Stimulated activated CD8-positive, alpha-beta memory T cell treated with anti-CD3 and anti-CD28 coated beads, Interleukin-7, amount 100 ng/mL, for 48 hours (primary cell): Measurements from ENCODE around the gene PPP1R36.

ENCODE experiments used
- DNase-seq, 2 donors: peaks; one replicate each; pipeline ENCODE4 v3.0.0-alpha.2; 2020; ENCODE audit warnings: low read depth in 1 of 2; ENCODE audit errors: extremely low read depth in 1 of 2

The PPP1R36 gene, protein sequence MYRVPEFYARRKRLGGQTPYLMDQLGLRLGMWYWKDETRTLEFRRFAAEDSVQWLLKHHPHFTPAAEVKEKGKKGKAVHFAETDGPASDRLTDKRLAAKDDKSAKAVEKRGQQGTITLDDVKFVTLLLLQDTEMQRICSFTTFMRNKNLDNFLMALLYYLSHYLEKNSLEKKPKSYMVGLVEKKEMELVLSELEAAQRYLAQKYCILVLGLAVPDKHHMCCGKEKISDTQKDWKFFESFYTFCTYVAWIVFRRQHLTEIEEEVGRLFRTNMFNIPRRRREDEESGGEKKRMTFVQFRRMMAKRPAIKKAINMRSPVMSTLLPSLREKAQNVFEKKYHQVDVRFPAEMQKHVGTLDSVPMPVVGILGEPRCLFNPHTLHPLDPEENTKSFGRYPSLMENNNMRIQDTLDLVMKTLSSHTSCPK

DNA sequence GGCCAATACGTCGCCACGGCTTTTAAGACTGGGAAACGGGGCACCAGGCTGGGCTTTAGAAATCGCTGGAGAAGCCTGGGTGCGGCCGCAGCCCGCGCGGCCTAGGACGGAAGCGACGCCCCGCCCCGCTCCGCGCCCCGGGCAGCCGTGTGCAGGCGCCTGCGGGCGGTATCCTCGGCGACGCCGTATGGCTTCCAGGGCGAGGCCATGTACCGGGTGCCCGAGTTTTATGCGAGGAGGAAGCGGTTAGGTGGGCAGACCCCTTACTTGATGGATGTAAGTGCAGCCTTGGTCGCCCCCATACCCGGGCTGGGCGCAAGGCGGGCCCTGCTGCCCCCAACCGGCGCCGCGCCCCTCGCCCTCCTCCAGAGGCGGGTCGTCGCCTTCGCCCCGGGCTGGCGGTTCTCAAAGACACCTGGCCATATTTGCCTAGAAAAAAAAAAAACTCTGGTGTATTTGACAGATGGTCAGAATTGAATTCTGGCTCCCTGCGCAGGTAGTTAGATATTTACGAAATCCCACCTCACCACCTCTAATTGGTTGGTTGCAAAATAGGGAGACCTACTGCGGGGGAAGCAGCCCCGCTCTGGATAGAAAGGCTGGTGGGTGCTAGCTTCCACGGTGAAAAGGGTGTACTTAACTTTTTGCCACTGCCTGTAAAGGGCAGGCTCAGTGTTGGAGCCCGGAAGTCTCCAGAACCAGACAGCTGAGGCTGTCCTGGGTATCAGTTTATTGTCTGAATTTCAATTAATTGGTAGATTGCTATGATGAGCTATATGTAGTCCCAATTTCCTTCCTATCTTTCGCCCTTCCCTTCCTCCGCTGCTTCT lies at the start of gene PPP1R36:
Gene PPP1R36 (plus strand): TSS at position 171 of the 830 bp plus-strand sequence. CDS start 37 bp downstream, at position 208.
- peak in 1 of 2 donors; percentile 15 for DNase-seq

DNA sequence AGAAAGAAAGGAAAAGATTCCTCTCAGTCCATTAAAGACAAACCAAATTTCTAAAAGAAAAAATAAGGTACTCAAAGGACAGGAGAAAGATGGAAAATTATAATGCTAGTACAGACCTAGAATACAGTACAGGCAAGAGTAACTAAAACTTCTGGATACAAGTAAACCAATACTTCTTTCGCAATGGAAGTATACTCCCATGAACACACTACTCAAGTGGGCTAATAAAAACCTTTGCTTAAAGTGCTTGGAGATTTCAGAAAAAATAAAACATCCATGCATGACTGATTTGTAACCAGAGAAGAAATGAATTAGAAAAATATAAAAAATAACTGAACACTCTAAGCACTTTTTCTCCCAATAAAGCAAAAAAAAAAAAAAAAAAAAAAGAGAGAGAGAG lies 49.7 kb upstream of the PPP1R36 start:
- no peak for DNase-seq

DNA sequence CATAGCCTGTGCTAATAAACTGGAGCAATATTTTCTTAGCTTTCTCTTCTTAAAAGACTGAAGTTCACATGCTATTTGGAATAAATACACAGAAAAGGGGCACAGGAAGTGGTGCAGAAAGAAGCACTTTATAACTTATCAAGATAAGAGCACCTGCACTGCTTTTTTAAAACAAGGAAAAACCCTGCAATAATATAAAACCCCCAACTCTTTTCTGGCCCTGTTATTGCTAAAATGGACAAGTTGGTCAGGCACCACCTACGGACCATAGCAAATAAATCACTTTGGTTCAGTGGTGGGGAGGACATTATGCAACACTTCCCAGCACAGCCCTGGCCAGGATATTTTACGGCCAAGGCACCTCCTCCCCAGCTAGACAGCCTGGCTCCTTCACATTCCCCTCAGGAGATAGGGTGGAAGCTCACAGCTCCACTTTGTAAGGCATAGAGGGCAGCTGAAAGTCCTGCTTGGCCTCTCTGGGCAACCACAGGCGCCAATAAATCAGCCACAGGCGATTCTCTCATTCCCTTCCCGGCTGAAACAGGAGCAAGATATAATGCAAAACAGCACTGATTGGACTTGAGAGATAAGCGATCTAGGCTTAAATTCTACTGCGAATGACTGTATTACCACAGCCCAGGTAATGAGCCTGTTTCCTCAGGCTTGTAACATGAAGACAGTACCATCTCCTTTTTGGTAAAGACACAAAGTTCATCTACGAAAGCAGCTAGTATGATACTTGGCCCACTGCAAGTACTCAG lies 48.2 kb upstream of the PPP1R36 start:
- no peak for DNase-seq

DNA sequence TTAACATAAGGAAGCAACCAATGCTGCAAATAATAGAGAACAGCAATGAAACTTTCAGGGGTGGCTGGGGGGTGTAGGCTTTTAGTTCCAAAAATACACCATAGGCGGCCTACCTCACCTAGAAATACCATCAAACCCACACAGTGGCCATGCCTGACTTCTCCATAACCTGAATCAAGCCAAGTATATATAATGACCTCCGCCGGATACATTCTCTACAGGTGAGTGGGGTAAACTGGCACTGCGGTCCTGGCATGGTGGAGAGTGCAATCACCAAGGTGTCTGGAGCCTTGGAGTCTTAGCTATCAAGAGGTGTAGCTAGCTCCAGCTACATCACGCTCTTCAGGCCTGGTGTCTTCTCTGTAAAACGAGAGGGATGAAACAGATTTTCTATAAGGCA lies 47.3 kb upstream of the PPP1R36 start:
- no peak for DNase-seq

DNA sequence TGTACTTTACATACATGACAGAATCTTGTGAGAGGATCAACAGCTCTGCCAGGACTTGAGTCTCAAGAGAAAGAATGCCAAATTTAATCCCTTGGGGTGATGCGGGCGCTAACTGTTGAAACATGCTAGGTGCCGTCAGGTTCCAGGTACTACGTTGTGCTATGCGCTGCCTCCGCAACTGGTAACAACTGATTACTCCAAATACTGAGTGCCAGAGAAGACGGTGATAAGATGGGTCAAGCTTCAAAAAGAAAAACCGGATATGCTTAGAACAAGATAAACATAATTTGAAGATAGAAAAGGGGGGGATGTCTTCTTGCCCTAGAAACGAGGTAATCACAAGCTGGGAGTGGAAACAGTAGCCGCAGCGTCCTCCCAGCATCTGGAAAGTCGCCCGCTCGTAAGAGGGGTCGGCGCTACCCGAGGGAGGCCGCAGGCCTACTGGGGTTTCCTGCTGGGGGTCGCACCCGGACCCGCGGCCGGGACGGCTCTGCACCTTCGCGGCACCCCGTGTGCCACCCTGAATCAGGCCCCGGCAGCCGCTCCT lies 46.8 kb upstream of the PPP1R36 start:
- no peak for DNase-seq

DNA sequence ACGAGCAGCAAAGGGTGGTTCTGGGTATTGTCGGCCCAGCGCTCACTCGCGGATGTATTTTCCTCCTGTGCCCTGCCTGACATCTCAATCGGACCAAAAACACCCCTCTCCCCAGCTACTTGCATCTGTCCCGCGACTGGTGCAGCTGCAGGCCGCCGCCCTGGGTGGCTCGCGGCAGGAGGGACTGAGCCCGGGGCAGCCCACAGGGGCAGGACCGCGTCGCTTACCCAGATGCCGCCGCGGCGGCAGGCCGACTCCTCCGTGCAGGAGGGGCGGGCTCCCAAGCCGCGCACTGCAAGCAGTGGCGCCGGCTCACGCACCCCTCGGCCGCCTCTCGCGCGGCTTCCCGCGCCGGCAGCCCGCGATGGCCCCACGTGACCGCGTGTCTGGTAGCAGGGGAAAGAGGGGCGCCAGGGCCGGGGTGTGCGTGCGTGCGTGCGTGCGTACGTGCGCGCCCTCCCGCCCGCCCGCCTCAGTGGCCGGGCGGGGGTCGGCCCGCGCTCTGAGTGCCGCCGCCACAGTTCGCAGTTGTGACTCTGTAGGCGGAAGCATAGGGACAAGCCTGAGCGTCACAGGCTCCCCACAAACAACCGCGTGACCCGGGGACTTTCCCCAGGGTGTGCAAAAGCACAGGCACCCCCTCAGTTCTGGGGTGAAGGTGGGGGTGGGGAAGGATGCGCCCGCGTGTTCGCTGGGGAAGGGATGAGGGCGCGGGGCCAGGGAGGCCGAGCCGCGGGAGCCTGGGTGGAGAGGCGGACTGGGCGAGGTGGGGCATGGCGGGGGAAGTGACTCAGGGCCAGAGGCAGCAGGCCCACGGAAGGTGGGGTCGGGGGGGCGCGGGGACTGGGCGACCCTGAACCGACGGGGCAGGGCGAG lies 46.1 kb upstream of the PPP1R36 start, which contains the start of gene ZBTB25:
Gene ZBTB25 (minus strand): TSS at position 405 of the 876 bp plus-strand sequence. CDS start 13,305 bp downstream, outside the sequence.
- peak; percentile 85 to 93 for DNase-seq

DNA sequence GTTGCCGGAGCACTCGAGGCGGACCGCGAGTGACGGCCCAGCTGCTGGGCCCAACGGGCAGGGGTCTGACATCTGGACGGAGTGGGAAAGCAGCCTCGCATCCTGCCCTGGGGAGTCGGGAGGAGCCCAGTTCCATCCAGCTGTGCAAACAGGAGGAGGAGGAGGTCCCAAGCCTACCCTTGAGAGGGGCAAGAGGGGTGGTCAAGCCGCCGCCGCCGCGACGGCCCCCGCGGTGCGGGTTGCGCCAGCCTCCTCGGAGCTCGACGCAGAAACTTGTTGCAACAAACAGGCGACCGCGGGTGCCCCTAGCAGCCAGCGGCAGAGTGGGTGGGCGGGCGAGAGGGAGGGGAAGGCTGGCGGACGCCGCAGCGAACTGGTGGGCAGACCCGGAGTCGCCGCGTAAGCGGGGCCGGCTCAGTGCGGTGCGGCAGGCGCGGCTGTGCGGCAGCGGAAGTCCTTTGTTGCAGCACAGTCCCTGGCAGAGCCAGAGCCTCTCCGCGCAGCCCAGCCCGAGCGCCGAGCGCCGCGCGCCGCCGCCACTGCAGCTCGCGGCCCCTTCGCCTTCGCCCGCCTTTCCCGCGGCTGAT lies 45.4 kb upstream of the PPP1R36 start, which contains the start of gene ZBTB1:
Gene ZBTB1 (plus strand): TSS at position 461 of the 587 bp plus-strand sequence. CDS start 16,735 bp downstream, outside the sequence.
- peak; percentile 83 to 88 for DNase-seq

DNA sequence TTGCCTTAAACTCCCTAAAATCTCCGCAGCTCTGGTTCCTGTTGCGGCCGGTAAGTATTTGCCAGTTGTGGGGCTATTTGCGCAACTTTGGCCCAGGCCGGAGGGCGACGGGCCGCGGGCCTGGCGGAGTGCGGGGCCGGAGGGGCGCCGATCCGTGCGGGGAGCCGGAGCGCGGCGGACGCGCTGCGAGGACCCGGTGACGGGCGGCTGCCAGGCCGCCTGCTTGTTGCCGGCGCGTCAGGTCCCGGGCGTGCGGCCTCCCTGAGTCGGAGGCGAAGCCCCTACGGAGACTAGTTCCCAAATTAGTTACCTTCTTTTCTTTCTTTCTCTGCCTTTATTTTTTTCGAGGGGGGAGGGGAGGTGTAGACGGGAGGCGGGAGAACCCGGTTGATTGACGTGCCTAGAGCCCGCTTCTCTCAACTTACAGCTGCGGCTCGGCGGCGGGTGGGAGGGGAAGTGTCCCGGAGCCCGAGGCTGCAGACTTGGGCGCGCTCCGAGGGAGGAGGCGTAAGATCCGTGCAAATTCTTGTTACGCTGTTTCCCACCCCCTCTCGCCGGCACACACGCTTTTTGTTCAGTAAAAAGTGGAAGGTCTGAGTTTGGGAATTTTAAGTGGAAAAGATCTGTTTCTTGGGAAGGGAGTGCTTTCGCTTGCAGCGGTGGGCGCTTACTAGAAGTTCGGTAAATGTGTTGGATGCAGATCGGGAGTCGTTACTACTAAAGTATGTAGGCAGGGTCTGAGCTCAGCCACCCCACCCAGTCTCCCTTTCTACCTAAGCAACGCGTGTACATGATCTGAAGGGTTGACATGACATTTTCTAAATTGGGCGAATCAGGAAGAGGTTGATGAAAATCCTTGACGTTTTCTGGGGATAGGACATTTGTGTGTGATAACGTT lies 44.6 kb upstream of the PPP1R36 start:
- DNase-seq = peak; percentile 69 to 84

DNA sequence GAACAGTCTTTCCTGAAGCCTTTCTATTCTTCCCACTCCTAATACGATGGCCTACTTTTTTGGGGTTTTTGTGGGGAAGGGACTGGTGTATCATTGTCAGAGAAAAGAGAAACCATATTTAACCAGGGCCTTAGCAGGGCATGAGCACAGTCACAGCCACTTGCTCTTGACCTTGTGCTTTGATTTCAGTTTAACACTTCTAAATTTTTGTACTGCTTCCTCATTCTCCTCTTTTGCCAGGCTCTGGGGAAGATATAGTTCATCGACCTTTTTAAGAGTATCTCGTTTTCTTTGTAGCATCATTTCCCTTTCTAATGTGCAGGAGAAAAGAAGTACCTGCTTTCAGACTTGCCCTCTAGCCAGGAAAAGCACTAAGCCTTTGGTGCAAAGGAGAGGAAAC lies 43.0 kb upstream of the PPP1R36 start:
- DNase-seq = no peak

DNA sequence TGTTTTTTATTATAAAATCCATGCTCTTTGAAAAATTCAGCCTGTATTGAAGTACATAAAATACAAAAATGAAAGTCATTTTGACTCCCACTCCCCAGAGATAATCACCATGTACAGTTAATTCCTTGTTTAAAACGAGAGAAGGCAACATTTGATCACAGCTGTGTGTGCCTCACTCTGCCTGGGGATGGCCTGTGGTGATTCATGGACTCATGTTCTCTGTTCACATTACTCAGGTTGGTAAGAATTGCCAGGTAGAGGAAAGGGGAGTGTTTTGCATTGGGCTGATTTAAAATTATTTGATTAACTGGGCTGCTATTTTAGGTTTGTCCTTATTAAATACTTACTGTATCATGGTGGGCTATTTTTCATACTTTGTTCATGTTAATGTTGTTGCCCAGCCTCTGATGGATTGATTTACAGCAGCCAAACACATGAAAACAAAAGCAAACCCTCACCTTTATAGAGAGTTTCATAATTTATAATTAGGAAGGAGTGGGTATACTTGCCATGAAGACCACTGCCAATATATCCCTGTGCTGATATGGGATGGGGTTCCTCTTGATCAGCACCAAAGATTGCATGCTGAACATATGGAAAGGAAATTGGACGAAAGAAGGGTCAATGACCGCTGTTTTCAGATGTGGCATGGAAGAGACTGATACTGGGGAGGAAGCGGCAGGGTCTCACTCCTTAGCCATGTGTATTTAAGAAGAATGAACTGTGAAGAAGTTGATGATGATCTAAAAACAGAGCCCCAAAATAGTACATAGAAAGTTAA lies 42.2 kb upstream of the PPP1R36 start:
- no peak for DNase-seq

DNA sequence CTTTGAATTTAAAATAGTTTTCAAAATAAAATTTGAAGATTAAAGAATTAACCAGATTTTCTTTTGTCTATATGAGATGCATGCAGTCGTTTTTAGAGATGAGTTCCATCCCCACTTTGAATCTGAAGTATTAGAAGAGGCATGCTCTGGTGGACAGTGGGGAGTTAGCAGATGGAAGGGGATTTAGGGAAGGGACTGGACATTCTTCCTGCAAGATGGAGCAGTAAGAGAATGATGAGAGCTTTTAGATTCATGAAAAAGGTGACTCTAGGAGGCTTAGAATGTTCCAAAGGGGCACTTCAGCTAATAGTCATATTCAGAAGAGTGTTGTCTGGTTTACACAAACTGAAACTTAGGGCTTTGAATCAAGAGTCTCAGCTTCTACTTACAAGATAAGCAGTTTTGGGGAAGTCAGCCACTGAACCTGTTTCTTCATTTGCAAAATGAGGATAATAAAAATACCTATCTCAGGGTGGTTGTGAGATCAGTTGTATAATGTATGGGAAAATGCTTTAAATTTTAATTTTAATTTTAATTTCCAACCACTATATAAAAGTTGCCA lies 41.5 kb upstream of the PPP1R36 start:
- DNase-seq = no peak

DNA sequence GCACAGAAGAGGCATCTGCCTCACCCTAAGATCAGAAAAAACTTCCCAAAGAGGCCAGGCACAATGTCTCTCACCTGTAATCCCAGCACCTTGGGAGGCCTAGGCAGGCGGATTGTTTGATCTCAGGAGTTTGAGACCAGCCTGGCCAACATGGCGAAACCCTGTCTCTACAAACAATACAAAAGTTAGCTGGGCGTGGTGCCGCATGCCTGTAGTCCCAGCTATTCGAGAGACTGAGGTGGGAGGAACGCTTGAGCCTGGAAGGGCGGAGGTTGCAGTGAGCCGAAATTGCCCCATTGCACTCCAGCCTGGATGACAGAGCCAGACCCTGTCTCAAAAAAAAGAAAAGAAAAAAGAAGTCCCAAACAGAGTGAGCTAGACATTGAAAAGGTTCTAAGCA lies 40.7 kb upstream of the PPP1R36 start:
- no peak for DNase-seq

DNA sequence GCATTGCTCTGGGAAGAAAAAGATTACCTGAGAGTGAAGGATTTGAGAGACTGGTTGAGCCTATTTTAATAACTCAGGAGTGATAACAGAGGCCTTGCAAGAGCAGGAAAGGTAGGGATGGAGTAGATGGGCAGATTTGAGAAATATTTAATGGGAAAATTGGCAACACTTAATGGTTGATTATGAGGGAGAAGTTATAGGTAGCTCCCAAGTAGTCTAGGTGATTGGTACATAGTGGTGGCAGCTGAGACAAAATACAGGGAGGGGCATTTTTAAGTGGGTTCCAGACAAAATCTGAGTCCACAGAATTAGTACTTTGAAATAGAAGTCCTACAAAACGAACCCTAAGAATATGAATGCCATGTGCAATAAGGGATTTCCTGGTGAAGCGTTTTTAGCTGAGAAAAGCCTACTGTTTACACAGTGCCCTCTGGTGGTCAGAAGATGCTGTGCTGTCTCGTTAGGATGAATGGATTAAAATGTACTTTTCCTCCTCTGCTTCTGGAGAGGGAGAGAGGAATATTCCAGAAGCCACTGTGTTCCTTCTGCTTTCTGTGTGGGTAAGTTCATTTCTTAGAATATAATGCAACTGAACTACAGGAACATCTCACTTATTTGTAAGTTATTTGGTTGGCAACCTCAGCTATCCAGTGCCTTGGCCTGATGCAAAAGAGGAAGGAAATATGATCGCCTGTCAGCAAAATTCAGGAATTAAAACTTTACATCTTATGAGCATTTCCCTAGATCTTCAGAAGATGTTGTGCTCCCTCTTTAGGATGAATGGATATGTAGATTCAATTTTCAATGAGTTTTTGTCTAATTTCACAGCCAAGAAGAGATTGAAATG lies 38.7 kb upstream of the PPP1R36 start:
- peak in 1 of 2 donors; percentile 49 for DNase-seq

DNA sequence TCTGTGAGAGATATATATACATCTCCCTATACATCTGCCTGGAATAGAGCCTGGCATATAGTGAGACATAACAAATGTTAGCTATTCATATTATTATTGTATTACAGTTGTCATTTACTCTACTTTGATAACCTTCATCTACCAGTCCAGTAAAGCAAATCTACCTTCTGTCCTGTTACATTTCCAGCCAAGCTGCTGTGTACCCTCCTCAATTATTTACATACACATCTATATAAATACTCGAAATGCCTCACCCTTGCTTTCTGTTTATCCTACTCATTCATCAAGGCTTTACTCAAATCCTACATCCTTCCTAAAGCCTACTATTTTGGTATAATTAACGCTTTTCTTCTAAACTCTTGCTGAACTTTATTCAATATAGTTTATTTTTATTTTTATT lies 36.5 kb upstream of the PPP1R36 start:
- no peak for DNase-seq

DNA sequence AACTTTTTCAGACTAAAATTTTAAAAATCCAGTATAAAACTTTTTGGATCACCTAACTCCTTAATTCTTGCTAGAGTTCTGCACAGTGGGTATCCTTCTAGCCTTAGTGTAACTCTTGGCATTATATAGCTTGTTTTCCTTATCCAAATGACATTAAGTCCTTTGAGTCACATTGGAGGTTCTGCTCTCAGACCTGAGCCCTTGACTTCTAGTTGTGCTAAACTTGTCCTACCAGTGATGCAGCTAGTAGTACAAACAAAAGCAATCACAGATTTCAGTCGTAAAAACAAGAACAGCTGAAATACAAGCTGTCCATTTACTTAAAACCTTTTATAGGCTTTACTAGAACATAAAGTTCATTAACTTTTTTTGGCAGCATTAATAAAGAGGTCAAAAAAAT lies 34.7 kb upstream of the PPP1R36 start:
- no peak for DNase-seq

DNA sequence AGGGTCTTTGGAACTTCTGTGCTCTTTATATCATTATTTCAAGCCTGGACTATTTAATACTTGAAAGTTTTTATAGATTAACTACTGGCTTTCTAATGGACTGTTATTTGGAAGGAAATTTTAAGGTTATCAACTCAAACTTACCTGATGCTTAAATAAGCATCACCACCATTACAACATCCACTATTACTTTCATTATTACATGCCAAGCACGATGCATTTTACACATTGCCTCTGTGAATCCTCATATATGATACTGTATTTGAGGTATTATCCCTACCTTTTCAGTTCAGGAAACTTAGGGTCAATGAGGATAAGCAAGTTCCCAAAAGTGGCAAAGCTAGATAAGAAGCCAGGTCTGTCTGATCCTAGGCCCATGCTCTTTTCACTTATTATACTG lies 32.8 kb upstream of the PPP1R36 start:
- no peak for DNase-seq
